IMR-90 (cell line): ENCODE results near the gene STAG1.

Experiments used
- RFX5 ChIP-seq: IDR thresholded peaks from 2 replicates; pipeline ENCODE4 v1.8.0; 2012; ENCODE audit warnings: low read depth, mild to moderate bottlenecking, low read length, moderate library complexity
- TF ChIP-seq, protein P1 (sequence below): conservative IDR thresholded peaks from 2 replicates; pipeline ENCODE4 v1.5.1; 2012; ENCODE audit warnings: mild to moderate bottlenecking, low read depth, low read length, improper control_type of control experiment

DNA sequence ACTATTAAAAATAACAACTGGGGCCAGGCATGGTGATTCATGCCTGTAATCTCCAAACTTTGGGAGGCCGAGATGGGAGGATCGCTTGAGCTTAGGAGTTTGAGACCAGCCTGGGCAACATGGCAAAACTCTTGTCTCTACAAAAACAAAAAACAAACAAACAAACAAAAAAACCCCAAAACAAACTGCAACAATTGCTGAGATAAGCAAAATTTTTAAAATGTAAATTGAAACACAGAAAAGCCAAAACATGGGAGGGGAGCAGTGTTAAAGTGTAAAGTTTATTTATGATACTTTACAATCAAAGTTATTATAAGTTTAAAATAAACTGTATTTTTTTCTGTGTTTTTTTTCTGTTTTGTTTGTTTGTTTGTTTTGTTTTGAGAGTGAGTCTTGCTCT lies 294.4 kb downstream of the STAG1 start:
- TF ChIP-seq, protein P1, sequence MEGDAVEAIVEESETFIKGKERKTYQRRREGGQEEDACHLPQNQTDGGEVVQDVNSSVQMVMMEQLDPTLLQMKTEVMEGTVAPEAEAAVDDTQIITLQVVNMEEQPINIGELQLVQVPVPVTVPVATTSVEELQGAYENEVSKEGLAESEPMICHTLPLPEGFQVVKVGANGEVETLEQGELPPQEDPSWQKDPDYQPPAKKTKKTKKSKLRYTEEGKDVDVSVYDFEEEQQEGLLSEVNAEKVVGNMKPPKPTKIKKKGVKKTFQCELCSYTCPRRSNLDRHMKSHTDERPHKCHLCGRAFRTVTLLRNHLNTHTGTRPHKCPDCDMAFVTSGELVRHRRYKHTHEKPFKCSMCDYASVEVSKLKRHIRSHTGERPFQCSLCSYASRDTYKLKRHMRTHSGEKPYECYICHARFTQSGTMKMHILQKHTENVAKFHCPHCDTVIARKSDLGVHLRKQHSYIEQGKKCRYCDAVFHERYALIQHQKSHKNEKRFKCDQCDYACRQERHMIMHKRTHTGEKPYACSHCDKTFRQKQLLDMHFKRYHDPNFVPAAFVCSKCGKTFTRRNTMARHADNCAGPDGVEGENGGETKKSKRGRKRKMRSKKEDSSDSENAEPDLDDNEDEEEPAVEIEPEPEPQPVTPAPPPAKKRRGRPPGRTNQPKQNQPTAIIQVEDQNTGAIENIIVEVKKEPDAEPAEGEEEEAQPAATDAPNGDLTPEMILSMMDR = no peak
- no peak for TF ChIP-seq RFX5
